Myometrial cell (primary cell): Measurements from ENCODE around the gene OR10X1. TPM values are rescaled to one million over a fixed set of nuclear protein-coding genes. Genes with fewer than 3 reads are reported as not detected.

Experiments
- total RNA-seq: library from RNA; depleted of rRNA; stranded (reverse); fragments of >200 nt; gene quantifications from 2 replicates; pipeline ENCODE4 v1.2.3, GENCODE V29; 2015

OR10X1 gene, protein sequence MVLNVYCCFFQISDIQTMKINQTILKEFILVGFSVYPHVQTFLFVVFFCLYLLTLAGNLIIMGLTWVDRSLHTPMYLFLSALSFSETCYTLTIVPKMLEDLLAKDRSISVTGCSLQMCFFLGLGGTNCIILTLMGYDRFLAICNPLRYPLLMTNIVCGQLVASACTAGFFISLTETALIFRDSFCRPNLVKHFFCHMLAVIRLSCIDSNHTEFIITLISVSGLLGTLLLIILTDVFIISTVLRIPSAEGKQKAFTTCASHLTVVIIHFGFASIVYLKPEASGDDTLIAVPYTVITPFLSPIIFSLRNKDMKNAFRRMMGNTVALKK
- total RNA-seq = not detected in 2 replicates

DNA sequence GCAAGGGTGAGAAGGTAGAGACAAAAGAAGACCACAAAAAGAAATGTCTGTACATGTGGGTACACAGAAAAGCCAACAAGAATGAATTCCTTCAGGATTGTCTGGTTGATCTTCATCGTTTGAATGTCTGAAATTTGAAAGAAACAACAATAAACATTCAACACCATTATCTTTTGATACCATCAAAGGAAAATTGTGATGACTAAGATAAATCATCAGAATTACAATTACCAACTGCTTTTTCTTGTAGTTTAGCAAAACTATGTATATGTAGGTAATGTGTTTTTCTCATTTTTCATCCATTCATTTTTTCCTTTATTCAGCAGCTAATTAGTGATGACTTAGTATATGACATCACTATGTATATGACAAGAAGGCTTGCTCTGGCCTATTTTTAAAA, at the start of gene OR10X1:
Gene OR10X1, minus strand, starts transcription at position 167 of the 400 bp plus-strand sequence. Its CDS starts 0 bp downstream, at position 167.

DNA sequence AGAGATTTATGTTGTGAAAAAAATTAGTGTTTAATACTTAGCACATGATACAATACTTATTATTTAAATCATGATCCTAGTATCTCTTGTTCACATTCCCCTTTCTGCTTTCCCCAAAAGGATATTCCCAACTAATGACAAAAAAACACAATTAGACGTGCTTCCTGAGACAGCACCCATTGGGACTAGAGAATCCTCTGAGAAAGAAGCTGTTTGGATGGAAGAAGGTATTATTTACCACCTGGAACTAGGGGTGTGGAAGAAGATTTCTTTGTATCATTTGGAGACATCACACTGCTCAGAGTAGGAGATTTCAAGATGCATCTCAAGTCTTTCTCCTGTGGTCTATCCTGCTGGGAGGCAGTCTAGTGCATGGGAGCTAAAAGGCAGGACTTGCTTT, 25.3 kb upstream of the OR10X1 start, which contains the start of gene OR10Z1:
Gene OR10Z1, plus strand, starts transcription at position 301 of the 400 bp plus-strand sequence. CDS start 1,171 bp downstream, outside the sequence.

DNA sequence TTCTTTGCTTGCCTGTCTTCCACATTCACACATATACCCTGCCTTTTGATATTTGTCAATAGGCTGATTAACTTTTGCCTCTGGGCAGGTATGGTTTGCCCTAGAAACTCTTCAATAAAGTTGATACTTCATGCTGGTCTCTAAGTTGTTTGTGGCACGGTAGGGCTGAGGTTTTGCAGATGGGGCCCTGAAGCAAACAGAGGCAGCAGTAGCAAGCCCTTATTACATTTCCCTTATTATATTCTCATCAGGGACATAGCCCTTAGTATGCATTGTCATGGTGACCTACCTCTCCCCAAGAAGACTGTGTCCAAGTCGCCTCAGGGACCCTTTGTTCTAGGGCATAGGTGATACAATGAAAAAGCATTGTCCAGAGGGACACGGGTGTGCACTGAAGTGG, 9.2 kb downstream of the OR10X1 start, which contains the start of gene OR6P1:
Gene OR6P1, minus strand, starts transcription at position 101 of the 400 bp plus-strand sequence. CDS start 6,976 bp downstream, outside the sequence.

DNA sequence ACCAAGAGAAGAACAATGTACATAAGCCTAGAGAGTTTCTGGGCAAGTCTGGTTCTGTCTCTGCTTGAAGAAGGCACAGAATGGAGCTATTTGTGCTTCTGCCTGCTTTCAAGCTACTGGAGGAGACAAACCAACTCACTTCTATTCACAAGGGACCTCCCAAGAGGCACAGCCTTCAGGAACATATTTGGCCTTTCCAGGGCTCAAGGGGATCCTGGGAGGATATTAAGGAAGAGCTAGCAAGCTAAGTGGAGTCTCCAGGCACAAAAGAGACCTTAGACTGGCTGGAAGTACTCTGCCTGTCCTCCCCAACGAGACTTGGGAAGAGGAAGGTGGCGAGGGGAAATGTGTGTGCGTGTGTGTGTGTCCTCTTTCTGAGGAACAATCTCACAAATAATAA, 25.3 kb downstream of the OR10X1 start, which contains the start of gene OR6Y1:
Gene OR6Y1, minus strand, starts transcription at position 54 of the 400 bp plus-strand sequence. CDS start 6,300 bp downstream, outside the sequence.

Other genes with a start within 250 kb of the OR10X1 start
- not detected in 2 replicates for gene CD1B, start 248.4 kb downstream of the OR10X1 start, total RNA-seq
- gene CD1E, start 226.0 kb downstream of the OR10X1 start, total RNA-seq = not detected in 2 replicates
- gene OR10T2, start 180.4 kb downstream of the OR10X1 start, total RNA-seq = not detected in 2 replicates
- not detected in 2 replicates for gene OR10K2, start 153.7 kb downstream of the OR10X1 start, total RNA-seq
- not detected in 2 replicates for gene OR10K1, start 118.1 kb downstream of the OR10X1 start, total RNA-seq
- not detected in 2 replicates for gene OR10R2, start 107.7 kb downstream of the OR10X1 start, total RNA-seq
- not detected in 2 replicates for gene OR6Y1, start 25.5 kb downstream of the OR10X1 start, total RNA-seq
- gene OR6P1, start 9.3 kb downstream of the OR10X1 start, total RNA-seq = not detected in 2 replicates
- gene OR10Z1, start 25.4 kb upstream of the OR10X1 start, total RNA-seq = not detected in 2 replicates
- not detected in 2 replicates for gene SPTA1, start 106.8 kb upstream of the OR10X1 start, total RNA-seq
- not detected in 2 replicates for gene OR6K2, start 120.8 kb upstream of the OR10X1 start, total RNA-seq
- gene OR6K3, start 140.8 kb upstream of the OR10X1 start, total RNA-seq = not detected in 2 replicates
- not detected in 2 replicates for gene OR6K6, start 174.8 kb upstream of the OR10X1 start, total RNA-seq
- not detected in 2 replicates for gene OR6N1, start 192.3 kb upstream of the OR10X1 start, total RNA-seq
- not detected in 2 replicates for gene OR6N2, start 201.3 kb upstream of the OR10X1 start, total RNA-seq